ENCODE data around the gene DNAJC8.

Gene DNAJC8

GRCh38 chr1:28213315-28213714 lies 19.5 kb downstream of the DNAJC8 start:
- H3K27ac ChIP-seq: no peak overlapping the region
- ChIA-PET CTCF (interaction anchor here (0.5 to 3.2 kb wide), 3 partner anchors 35 to 355 kb away, joined by 3 to 13 read pairs (median 4); no protein-coding TSS in a partner anchor), POLR2A (ENCODE audit: low non-redundant PET) (no interaction called here)
- no peak for DNase-seq (ENCODE audit: low spot score)
- TF ChIP-seq CTCF (conservative IDR thresholded peaks at IDR 0.05; ENCODE audit: low read depth): no peak

- CTCF ChIA-PET: interaction anchor here (0.6 to 1.8 kb wide), 10 partner anchors 13 to 242 kb away, joined by 3 to 31 read pairs (median 4); partner anchors contain the start of gene EYA3
Measured at GRCh38 chr1:28209700-28210099, 23.1 kb downstream of the DNAJC8 start.

GRCh38 chr1:28208818-28209441 lies 23.9 kb downstream of the DNAJC8 start:
- POLR2A ChIA-PET (ENCODE audit: low non-redundant PET): no interaction called here
- no peak overlapping the region for H3K27ac ChIP-seq
- CTCF ChIA-PET: interaction anchor here (0.6 to 1.8 kb wide), 16 partner anchors 9 to 242 kb away, joined by 3 to 31 read pairs (median 4); partner anchors contain the start of gene EYA3

More at GRCh38 chr1:28209700-28210099, 23.1 kb downstream of the DNAJC8 start:
- H3K27ac ChIP-seq: no peak overlapping the region
- DNase-seq (ENCODE audit: low spot score): no peak
- no peak for TF ChIP-seq CTCF (conservative IDR thresholded peaks at IDR 0.05; ENCODE audit: low read depth)
- POLR2A ChIA-PET (ENCODE audit: low non-redundant PET): no interaction called here

GRCh38 chr1:28205243-28205642 lies 27.6 kb downstream of the DNAJC8 start:
- ChIA-PET CTCF (no interaction called here), POLR2A (ENCODE audit: low non-redundant PET) (interaction anchor here (0.6 kb wide), 1 partner anchor 13 kb away, joined by 7 read pairs; no protein-coding TSS in a partner anchor)
- DNase-seq (ENCODE audit: low spot score): no peak
- H3K27ac ChIP-seq: no peak overlapping the region
- no peak for TF ChIP-seq CTCF (conservative IDR thresholded peaks at IDR 0.05; ENCODE audit: low read depth)

More at GRCh38 chr1:28208818-28209441, 23.9 kb downstream of the DNAJC8 start:
- TF ChIP-seq CTCF (conservative IDR thresholded peaks at IDR 0.05; ENCODE audit: low read depth): peak; percentile 72
- peak; percentile 58 for DNase-seq (ENCODE audit: low spot score)

GRCh38 chr1:28200234-28200873 lies 32.5 kb downstream of the DNAJC8 start:
- POLR2A ChIA-PET (ENCODE audit: low non-redundant PET): no interaction called here
- CTCF ChIA-PET: interaction anchor here (0.6 to 0.7 kb wide), 2 partner anchors 11 to 427 kb away, joined by 4 read pairs; no protein-coding TSS in a partner anchor

More at GRCh38 chr1:28200234-28200873, 32.5 kb downstream of the DNAJC8 start:
- no peak for DNase-seq (ENCODE audit: low spot score)
- no peak for TF ChIP-seq CTCF (conservative IDR thresholded peaks at IDR 0.05; ENCODE audit: low read depth)
- no peak overlapping the region for H3K27ac ChIP-seq
